Right lobe of liver (tissue), 4 donors: Measurements from ENCODE around the gene GPC6.

Source experiments
- POLR2A ChIP-seq: fragments of 450-650 bp; IDR thresholded peaks from one replicate; pipeline ENCODE4 v1.6.1; 2017; ENCODE audit warnings: antibody characterized with exemption, mild to moderate bottlenecking
- TF ChIP-seq, protein P1 (sequence below), 4 donors: fragments of 200-600 bp in 3 of 4; fragments of 450-650 bp in 1 of 4; IDR thresholded peaks; one replicate each; pipeline versions ENCODE4 v1.5.1 to v1.8.0; 2016 to 2022; ENCODE audit warnings: antibody characterized with exemption in 4 of 4, mild to moderate bottlenecking in 2 of 4
- donor health status: DM: no; HTN: no; CAD: no.
- donor health status: DM: no; HTN: no; CAD: no.
- donor health status: DM: no; HTN: yes; CAD: no.

DNA sequence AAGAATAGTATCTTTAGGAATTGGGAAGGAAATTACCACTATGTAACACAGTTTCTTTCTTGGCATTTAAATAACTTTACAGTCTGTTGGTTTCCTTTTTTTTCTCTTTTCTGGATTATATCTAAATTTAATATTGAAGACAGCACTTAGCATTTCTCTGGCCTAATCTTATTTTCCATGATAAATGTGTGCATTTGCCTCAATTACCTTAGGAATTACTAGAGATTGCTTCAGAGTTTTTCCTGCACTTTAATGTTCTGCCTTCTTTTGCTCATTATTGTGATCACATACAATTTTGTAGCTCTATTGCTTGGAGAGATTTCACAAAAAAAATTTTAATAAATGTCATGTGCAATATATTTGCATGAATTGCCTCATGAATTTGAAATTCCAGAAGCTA, 1227.7 kb downstream of the GPC6 start:
- TF ChIP-seq, protein P1, sequence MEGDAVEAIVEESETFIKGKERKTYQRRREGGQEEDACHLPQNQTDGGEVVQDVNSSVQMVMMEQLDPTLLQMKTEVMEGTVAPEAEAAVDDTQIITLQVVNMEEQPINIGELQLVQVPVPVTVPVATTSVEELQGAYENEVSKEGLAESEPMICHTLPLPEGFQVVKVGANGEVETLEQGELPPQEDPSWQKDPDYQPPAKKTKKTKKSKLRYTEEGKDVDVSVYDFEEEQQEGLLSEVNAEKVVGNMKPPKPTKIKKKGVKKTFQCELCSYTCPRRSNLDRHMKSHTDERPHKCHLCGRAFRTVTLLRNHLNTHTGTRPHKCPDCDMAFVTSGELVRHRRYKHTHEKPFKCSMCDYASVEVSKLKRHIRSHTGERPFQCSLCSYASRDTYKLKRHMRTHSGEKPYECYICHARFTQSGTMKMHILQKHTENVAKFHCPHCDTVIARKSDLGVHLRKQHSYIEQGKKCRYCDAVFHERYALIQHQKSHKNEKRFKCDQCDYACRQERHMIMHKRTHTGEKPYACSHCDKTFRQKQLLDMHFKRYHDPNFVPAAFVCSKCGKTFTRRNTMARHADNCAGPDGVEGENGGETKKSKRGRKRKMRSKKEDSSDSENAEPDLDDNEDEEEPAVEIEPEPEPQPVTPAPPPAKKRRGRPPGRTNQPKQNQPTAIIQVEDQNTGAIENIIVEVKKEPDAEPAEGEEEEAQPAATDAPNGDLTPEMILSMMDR (IDR thresholded peaks at IDR 0.05), result no peak
- TF ChIP-seq POLR2A, result no peak
